Measurements from ENCODE around the gene FIBIN. TPM values are rescaled to one million over a fixed set of nuclear protein-coding genes. Genes with fewer than 3 reads are reported as not detected.

FIBIN gene
- total and polyA plus RNA-seq, 2 experiments from 2014 or later, result 0.21 to 0.66 TPM

DNA sequence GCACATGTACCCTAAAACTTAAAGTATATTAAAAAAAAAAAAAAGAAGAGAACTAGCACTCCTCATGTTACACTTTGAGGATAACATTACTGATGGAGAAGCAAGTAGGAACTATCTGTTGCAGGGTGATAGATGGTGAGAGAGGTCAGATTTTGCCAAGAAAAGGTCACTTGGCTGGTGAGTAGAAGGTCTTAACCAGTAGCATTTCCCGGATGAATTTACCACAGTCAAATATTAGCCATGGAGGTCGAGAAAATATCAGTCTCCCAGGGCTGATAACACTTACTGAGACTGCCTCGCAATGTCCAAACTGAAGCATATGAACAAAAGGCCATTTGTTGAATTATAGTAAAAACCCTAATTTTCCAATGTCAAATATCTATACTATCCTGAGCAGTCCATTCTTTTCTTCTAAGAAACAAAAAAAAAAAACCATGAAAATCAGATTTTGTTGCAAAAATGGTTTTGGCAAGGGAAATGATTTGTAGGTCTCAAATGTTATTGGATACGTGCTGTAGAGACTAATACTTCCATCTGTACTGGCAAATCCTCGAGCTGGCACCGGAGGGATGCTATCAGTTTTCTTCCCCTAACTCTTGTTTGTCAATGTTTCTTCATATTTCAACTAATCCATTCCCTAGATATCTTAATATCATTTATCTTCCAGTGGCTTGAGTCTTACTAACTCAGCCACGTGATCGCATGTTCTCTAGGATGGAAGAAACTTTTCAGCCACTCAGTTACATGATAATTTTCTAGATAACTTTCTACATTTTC lies 32.2 kb downstream of the FIBIN start (continued):
- TF ChIP-seq, protein P1, sequence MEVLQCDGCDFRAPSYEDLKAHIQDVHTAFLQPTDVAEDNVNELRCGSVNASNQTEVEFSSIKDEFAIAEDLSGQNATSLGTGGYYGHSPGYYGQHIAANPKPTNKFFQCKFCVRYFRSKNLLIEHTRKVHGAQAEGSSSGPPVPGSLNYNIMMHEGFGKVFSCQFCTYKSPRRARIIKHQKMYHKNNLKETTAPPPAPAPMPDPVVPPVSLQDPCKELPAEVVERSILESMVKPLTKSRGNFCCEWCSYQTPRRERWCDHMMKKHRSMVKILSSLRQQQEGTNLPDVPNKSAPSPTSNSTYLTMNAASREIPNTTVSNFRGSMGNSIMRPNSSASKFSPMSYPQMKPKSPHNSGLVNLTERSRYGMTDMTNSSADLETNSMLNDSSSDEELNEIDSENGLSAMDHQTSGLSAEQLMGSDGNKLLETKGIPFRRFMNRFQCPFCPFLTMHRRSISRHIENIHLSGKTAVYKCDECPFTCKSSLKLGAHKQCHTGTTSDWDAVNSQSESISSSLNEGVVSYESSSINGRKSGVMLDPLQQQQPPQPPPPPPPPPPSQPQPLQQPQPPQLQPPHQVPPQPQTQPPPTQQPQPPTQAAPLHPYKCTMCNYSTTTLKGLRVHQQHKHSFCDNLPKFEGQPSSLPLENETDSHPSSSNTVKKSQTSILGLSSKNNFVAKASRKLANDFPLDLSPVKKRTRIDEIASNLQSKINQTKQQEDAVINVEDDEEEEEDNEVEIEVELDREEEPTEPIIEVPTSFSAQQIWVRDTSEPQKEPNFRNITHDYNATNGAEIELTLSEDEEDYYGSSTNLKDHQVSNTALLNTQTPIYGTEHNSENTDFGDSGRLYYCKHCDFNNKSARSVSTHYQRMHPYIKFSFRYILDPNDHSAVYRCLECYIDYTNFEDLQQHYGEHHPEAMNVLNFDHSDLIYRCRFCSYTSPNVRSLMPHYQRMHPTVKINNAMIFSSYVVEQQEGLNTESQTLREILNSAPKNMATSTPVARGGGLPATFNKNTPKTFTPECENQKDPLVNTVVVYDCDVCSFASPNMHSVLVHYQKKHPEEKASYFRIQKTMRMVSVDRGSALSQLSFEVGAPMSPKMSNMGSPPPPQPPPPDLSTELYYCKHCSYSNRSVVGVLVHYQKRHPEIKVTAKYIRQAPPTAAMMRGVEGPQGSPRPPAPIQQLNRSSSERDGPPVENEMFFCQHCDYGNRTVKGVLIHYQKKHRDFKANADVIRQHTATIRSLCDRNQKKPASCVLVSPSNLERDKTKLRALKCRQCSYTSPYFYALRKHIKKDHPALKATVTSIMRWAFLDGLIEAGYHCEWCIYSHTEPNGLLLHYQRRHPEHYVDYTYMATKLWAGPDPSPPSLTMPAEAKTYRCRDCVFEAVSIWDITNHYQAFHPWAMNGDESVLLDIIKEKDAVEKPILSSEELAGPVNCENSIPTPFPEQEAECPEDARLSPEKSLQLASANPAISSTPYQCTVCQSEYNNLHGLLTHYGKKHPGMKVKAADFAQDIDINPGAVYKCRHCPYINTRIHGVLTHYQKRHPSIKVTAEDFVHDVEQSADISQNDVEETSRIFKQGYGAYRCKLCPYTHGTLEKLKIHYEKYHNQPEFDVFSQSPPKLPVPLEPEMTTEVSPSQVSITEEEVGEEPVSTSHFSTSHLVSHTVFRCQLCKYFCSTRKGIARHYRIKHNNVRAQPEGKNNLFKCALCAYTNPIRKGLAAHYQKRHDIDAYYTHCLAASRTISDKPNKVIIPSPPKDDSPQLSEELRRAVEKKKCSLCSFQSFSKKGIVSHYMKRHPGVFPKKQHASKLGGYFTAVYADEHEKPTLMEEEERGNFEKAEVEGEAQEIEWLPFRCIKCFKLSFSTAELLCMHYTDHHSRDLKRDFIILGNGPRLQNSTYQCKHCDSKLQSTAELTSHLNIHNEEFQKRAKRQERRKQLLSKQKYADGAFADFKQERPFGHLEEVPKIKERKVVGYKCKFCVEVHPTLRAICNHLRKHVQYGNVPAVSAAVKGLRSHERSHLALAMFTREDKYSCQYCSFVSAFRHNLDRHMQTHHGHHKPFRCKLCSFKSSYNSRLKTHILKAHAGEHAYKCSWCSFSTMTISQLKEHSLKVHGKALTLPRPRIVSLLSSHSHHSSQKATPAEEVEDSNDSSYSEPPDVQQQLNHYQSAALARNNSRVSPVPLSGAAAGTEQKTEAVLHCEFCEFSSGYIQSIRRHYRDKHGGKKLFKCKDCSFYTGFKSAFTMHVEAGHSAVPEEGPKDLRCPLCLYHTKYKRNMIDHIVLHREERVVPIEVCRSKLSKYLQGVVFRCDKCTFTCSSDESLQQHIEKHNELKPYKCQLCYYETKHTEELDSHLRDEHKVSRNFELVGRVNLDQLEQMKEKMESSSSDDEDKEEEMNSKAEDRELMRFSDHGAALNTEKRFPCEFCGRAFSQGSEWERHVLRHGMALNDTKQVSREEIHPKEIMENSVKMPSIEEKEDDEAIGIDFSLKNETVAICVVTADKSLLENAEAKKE (CRISPR knock-in tag; IDR thresholded peaks at IDR 0.05), result no peak
- TF ChIP-seq NANOG (IDR thresholded peaks at IDR 0.05; ENCODE audit: borderline replicate concordance), result no peak
- TF ChIP-seq EZH2phosphoT487 (IDR thresholded peaks at IDR 0.05; ENCODE audit: unreplicated experiment), result no peak

DNA sequence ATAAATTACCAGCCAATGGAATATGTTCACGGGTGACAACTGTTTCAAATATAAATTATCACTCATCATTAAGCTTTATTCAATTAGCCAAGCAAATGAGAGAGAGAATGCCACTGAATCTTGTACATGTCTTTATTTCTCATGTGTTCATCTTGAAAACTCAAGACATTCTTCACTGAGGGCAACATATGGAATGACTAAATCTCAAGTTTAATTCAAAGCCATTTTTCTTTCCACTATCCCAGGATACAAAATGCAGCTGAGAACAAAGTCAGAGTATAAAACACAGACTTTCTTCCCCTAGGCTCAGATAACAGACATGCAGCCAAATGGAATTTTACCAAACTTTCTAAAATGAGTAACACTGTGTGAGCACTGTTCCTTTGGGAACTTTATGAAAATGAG lies 34.7 kb downstream of the FIBIN start:
- no peaks in the 10 kb centered on the region for H3K79me2 ChIP-seq (replicated peaks; ENCODE audit: insufficient read depth)
- no peaks in the 10 kb centered on the region for H3K9me3 Mint-ChIP-seq
- no peaks in the 10 kb centered on the region for H3K27me3 Mint-ChIP-seq (ENCODE audit: insufficient read depth, low read depth, poor library complexity)
- peaks cover 14% of the 10 kb centered on the region; the same call in 2 of the 3 replicates for H3K4me1 Mint-ChIP-seq
- H4K20me1 ChIP-seq (replicated peaks; ENCODE audit: insufficient read depth), result no peaks in the 10 kb centered on the region
- no peak overlapping the region for H3K4me2 ChIP-seq
- H3K27ac ChIP-seq (ENCODE audit: low read depth), result no peak overlapping the region
- ATAC-seq (no peak), DNase-seq (ENCODE audit: low spot score) (no peak)
- H3K27me3 ChIP-seq (ENCODE audit: insufficient read depth), result no peaks in the 10 kb centered on the region
- no peaks in the 10 kb centered on the region for H3K36me3 Mint-ChIP-seq (ENCODE audit: low read depth)
- peaks cover 10% of the 10 kb centered on the region for H3K4me1 ChIP-seq (ENCODE audit: insufficient read depth)
- no peaks in the 10 kb centered on the region for H3F3A ChIP-seq (replicated peaks; ENCODE audit: low read depth)
- H3K27ac Mint-ChIP-seq, result no peak overlapping the region
- H3K9me2 ChIP-seq (ENCODE audit: insufficient read depth), result no peaks in the 10 kb centered on the region
- no peaks in the 10 kb centered on the region for H3K36me3 ChIP-seq (ENCODE audit: insufficient read depth)
- no peak overlapping the region for H3K4me3 ChIP-seq
- H2AFZ ChIP-seq, result no peak overlapping the region
- H3K4me3 Mint-ChIP-seq, result no peak overlapping the region
- TF ChIP-seq EZH2 (IDR thresholded peaks at IDR 0.05; ENCODE audit: low read depth, unreplicated experiment), result no peak
- TF ChIP-seq, protein P2, sequence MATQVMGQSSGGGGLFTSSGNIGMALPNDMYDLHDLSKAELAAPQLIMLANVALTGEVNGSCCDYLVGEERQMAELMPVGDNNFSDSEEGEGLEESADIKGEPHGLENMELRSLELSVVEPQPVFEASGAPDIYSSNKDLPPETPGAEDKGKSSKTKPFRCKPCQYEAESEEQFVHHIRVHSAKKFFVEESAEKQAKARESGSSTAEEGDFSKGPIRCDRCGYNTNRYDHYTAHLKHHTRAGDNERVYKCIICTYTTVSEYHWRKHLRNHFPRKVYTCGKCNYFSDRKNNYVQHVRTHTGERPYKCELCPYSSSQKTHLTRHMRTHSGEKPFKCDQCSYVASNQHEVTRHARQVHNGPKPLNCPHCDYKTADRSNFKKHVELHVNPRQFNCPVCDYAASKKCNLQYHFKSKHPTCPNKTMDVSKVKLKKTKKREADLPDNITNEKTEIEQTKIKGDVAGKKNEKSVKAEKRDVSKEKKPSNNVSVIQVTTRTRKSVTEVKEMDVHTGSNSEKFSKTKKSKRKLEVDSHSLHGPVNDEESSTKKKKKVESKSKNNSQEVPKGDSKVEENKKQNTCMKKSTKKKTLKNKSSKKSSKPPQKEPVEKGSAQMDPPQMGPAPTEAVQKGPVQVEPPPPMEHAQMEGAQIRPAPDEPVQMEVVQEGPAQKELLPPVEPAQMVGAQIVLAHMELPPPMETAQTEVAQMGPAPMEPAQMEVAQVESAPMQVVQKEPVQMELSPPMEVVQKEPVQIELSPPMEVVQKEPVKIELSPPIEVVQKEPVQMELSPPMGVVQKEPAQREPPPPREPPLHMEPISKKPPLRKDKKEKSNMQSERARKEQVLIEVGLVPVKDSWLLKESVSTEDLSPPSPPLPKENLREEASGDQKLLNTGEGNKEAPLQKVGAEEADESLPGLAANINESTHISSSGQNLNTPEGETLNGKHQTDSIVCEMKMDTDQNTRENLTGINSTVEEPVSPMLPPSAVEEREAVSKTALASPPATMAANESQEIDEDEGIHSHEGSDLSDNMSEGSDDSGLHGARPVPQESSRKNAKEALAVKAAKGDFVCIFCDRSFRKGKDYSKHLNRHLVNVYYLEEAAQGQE (IDR thresholded peaks at IDR 0.05; ENCODE audit: unreplicated experiment), result no peak
- no peak for TF ChIP-seq POLR2AphosphoS5 (IDR thresholded peaks at IDR 0.05; ENCODE audit: low read depth)
- no peak for TF ChIP-seq CTCF (conservative IDR thresholded peaks at IDR 0.05; ENCODE audit: low read depth in 2 of 2)
- no peak for TF ChIP-seq CREB1 (CRISPR knock-in tag; IDR thresholded peaks at IDR 0.05; ENCODE audit: low read depth)
- no peak for TF ChIP-seq NANOG (IDR thresholded peaks at IDR 0.05; ENCODE audit: borderline replicate concordance)
- TF ChIP-seq ZNF114 (CRISPR knock-in tag; IDR thresholded peaks at IDR 0.05), result no peak
